SJSA1 (cell line): ENCODE measurements around the gene GASK1A. TPM values are rescaled to one million over a fixed set of nuclear protein-coding genes. Genes with fewer than 3 reads are reported as not detected.
A peak's percentile ranks its signal among the peaks of the same experiment; 100 is the strongest.

Experiments
- DNase-seq, 2 experiments: peaks; one replicate each; pipeline ENCODE4 v3.0.0-alpha.2; 2015 to 2020; ENCODE audit warnings: low spot score in 2 of 2, low read depth in 1 of 2
- H3K27ac ChIP-seq: fragments of 250-450 bp; sonication (Bioruptor Pico); 2 replicates; pipeline ENCODE4 v1.5.1; 2020; ENCODE audit warnings: mild to moderate bottlenecking, moderate library complexity
- H3K27me3 ChIP-seq: fragments of 250-450 bp; sonication (Bioruptor Pico); replicated peaks from 2 replicates; pipeline ENCODE4 v1.5.1; 2020; ENCODE audit warnings: mild to moderate bottlenecking, moderate library complexity
- H3K36me3 ChIP-seq: fragments of 250-450 bp; sonication (Bioruptor Pico); 2 replicates; pipeline ENCODE4 v1.5.1; 2020; ENCODE audit warnings: mild to moderate bottlenecking
- H3K4me1 ChIP-seq: fragments of 250-450 bp; sonication (Bioruptor Pico); replicated peaks from 2 replicates; pipeline ENCODE4 v1.6.1; 2021; ENCODE audit warnings: mild to moderate bottlenecking
- H3K4me3 ChIP-seq: fragments of 250-450 bp; sonication (Bioruptor Pico); 2 replicates; pipeline ENCODE4 v1.5.1; 2020; ENCODE audit warnings: mild to moderate bottlenecking
- H3K9me3 ChIP-seq: fragments of 250-450 bp; sonication (Bioruptor Pico); replicated peaks from 2 replicates; pipeline ENCODE4 v1.5.1; 2020; ENCODE audit warnings: mild to moderate bottlenecking
- total RNA-seq: library from RNA; depleted of rRNA; stranded (reverse); fragments of >200 nt; shearing (Covaris generic); gene quantifications from 2 replicates; pipeline ENCODE4 v1.2.3, GENCODE V29; 2014

GASK1A gene
- total RNA-seq, 1 experiment from 2014 or later, result not detected

- no peak overlapping the region for H3K27ac ChIP-seq
- no peaks in the 10 kb centered on the region for H3K4me1 ChIP-seq
- no peak overlapping the region for H3K4me3 ChIP-seq
- DNase-seq, result no peak
- no peaks in the 10 kb centered on the region for H3K36me3 ChIP-seq
- H3K27me3 ChIP-seq, result no peaks in the 10 kb centered on the region
- no peaks in the 10 kb centered on the region for H3K9me3 ChIP-seq
These were observed 115.3 kb downstream of the GASK1A start for GRCh38 chr3:43094381-43094780.

GRCh38 chr3:43094851-43095250, 115.7 kb downstream of the GASK1A start:
- no peaks in the 10 kb centered on the region for H3K4me1 ChIP-seq
- no peaks in the 10 kb centered on the region for H3K36me3 ChIP-seq
- DNase-seq, result no peak
- H3K27me3 ChIP-seq, result no peaks in the 10 kb centered on the region
- H3K9me3 ChIP-seq, result no peaks in the 10 kb centered on the region
- no peak overlapping the region for H3K27ac ChIP-seq
- no peak overlapping the region for H3K4me3 ChIP-seq

GRCh38 chr3:43095370-43095769, 116.3 kb downstream of the GASK1A start:
- Histone ChIP-seq H3K4me1 (no peaks in the 10 kb centered on the region), H3K36me3 (no peaks in the 10 kb centered on the region), H3K4me3 (no peak overlapping the region), H3K9me3 (no peaks in the 10 kb centered on the region), H3K27ac (no peak overlapping the region), H3K27me3 (no peaks in the 10 kb centered on the region)
- no peak for DNase-seq

GRCh38 chr3:43096761-43097160, 117.7 kb downstream of the GASK1A start:
- no peaks in the 10 kb centered on the region for H3K9me3 ChIP-seq
- DNase-seq, result no peak
- no peaks in the 10 kb centered on the region for H3K4me1 ChIP-seq
- no peak overlapping the region for H3K4me3 ChIP-seq
- H3K27ac ChIP-seq, result no peak overlapping the region
- no peaks in the 10 kb centered on the region for H3K36me3 ChIP-seq
- no peaks in the 10 kb centered on the region for H3K27me3 ChIP-seq

- Histone ChIP-seq H3K27me3 (no peaks in the 10 kb centered on the region), H3K9me3 (no peaks in the 10 kb centered on the region), H3K36me3 (no peaks in the 10 kb centered on the region), H3K4me1 (no peaks in the 10 kb centered on the region), H3K4me3 (no peak overlapping the region), H3K27ac (no peak overlapping the region)
- DNase-seq, result no peak
These were observed 118.4 kb downstream of the GASK1A start for GRCh38 chr3:43097400-43098080.

GRCh38 chr3:43098761-43099160, 119.7 kb downstream of the GASK1A start:
- Histone ChIP-seq H3K27ac (no peak overlapping the region), H3K27me3 (no peaks in the 10 kb centered on the region), H3K36me3 (no peaks in the 10 kb centered on the region), H3K9me3 (no peaks in the 10 kb centered on the region), H3K4me3 (no peak overlapping the region), H3K4me1 (no peaks in the 10 kb centered on the region)
- no peak for DNase-seq

GRCh38 chr3:43102773-43103480, 123.8 kb downstream of the GASK1A start:
- DNase-seq, result no peak
- Histone ChIP-seq H3K4me1 (0 out of 2 replicates have a peak, but pooled peaks cover 3% of the 10 kb centered on the region), H3K27ac (no peak overlapping the region), H3K36me3 (no peaks in the 10 kb centered on the region), H3K4me3 (no peak overlapping the region), H3K9me3 (no peaks in the 10 kb centered on the region), H3K27me3 (0 out of 2 replicates have a peak, but pooled peaks cover 3% of the 10 kb centered on the region)

GRCh38 chr3:43104039-43104438, 124.9 kb downstream of the GASK1A start:
- DNase-seq, result no peak
- no peak overlapping the region for H3K4me3 ChIP-seq
- no peaks in the 10 kb centered on the region for H3K9me3 ChIP-seq
- H3K36me3 ChIP-seq, result no peaks in the 10 kb centered on the region
- H3K27ac ChIP-seq, result no peak overlapping the region
- 0 out of 2 replicates have a peak, but pooled peaks cover 3% of the 10 kb centered on the region for H3K27me3 ChIP-seq
- H3K4me1 ChIP-seq, result 0 out of 2 replicates have a peak, but pooled peaks cover 3% of the 10 kb centered on the region

GRCh38 chr3:43104660-43105595, 125.8 kb downstream of the GASK1A start:
- no peak for DNase-seq
- no peaks in the 10 kb centered on the region for H3K36me3 ChIP-seq
- no peaks in the 10 kb centered on the region for H3K9me3 ChIP-seq
- 0 out of 2 replicates have a peak, but pooled peaks cover 3% of the 10 kb centered on the region for H3K27me3 ChIP-seq
- 0 out of 2 replicates have a peak, but pooled peaks cover 3% of the 10 kb centered on the region for H3K4me1 ChIP-seq
- no peak overlapping the region for H3K27ac ChIP-seq
- no peak overlapping the region for H3K4me3 ChIP-seq

- H3K4me3 ChIP-seq, result peak within 1 kb of the TSS; percentile 66
- no peaks in the 10 kb centered on the region for H3K9me3 ChIP-seq
- no peak within 1 kb of the TSS for H3K27ac ChIP-seq
- H3K4me1 ChIP-seq, result 0 out of 2 replicates have a peak, but pooled peaks cover 3% of the 10 kb centered on the region
- H3K27me3 ChIP-seq, result 0 out of 2 replicates have a peak, but pooled peaks cover 3% of the 10 kb centered on the region
- DNase-seq, result peak; percentile 42 to 75
- no peaks in the 10 kb centered on the region for H3K36me3 ChIP-seq
These were observed 126.6 kb downstream of the GASK1A start, which contains the start of gene POMGNT2 for GRCh38 chr3:43105596-43106292. Gene POMGNT2, minus strand, starts transcription at chr3:43106079. Its CDS starts 24,648 bp downstream, at chr3:43081431.

- Histone ChIP-seq H3K4me1 (0 out of 2 replicates have a peak, but pooled peaks cover 3% of the 10 kb centered on the region), H3K27ac (no peak overlapping the region), H3K36me3 (no peaks in the 10 kb centered on the region), H3K27me3 (0 out of 2 replicates have a peak, but pooled peaks cover 3% of the 10 kb centered on the region), H3K9me3 (no peaks in the 10 kb centered on the region), H3K4me3 (peak overlapping the region; percentile 66)
- DNase-seq, result no peak
These were observed 127.2 kb downstream of the GASK1A start for GRCh38 chr3:43106293-43106628.
